Naive thymus-derived CD4-positive, alpha-beta T cell (primary cell): Measurements from ENCODE around the gene SELENOO. TPM values are rescaled to one million over a fixed set of nuclear protein-coding genes. Genes with fewer than 3 reads are reported as not detected.
A peak's percentile ranks its signal among the peaks of the same experiment; 100 is the strongest.

Experiments
- ATAC-seq: fragments of 150-1000 bp; cut with Tn5 transposase; 2 replicates; pipeline ENCODE4 v1.10.0; 2021; ENCODE audit warnings: mild to moderate bottlenecking, moderate library complexity
- CTCF ChIA-PET: fragments of 350-600 bp; sonication (Branson Sonifier 250); formaldehyde crosslinking; loops from one replicate; lab custom pipeline; 2021; ENCODE audit warnings: antibody characterized with exemption; lab: Charles Lee
- POLR2A ChIA-PET: fragments of 350-600 bp; sonication (Branson Sonifier 250); formaldehyde crosslinking; loops from one replicate; lab custom pipeline; 2021; ENCODE audit warnings: antibody characterized with exemption, inconsistent platforms; lab: Charles Lee
- DNase-seq, 9 donors: peaks; one replicate each; pipeline versions ENCODE4 v3.0.0 to v3.0.0-alpha.2; 2020 to 2022; ENCODE audit warnings: mixed read lengths in 1 of 9
- H3K27ac ChIP-seq: one replicate; pipeline ENCODE4 v1.7.0; 2013; ENCODE audit warnings: mild to moderate bottlenecking, low read depth, low read length, moderate library complexity
- H3K27me3 ChIP-seq, 2 donors: one replicate each; pipeline ENCODE4 v1.7.0; 2013; ENCODE audit warnings: low read length in 2 of 2, mild to moderate bottlenecking in 2 of 2, moderate library complexity in 2 of 2; ENCODE audit not compliant: control insufficient read depth in 2 of 2, insufficient read depth in 2 of 2
- H3K36me3 ChIP-seq, 3 experiments: 1 replicate in 2 of 3; 2 replicates in 1 of 3; pipeline ENCODE4 v1.7.0; 2013; ENCODE audit warnings: low read length in 3 of 3, mild to moderate bottlenecking in 3 of 3, moderate library complexity in 1 of 3; ENCODE audit not compliant: insufficient read depth in 3 of 3, control insufficient read depth in 2 of 3
- H3K4me1 ChIP-seq, 2 donors: one replicate each; pipeline ENCODE4 v1.7.0; 2013; ENCODE audit warnings: low read length in 2 of 2, mild to moderate bottlenecking in 2 of 2, moderate library complexity in 1 of 2; ENCODE audit not compliant: control insufficient read depth in 2 of 2, insufficient read depth in 2 of 2
- H3K4me3 ChIP-seq: 2 replicates; pipeline ENCODE4 v1.7.0; 2013; ENCODE audit warnings: mild to moderate bottlenecking, low read length
- H3K9me3 ChIP-seq, 3 experiments: 1 replicate in 2 of 3; 2 replicates in 1 of 3; pipeline ENCODE4 v1.7.0; 2013; ENCODE audit warnings: low read length in 3 of 3; ENCODE audit not compliant: control insufficient read depth in 2 of 3
- H3K27ac Mint-ChIP-seq, 9 donors: one replicate each; pipeline ENCODE4 v1.8.0; 2020 to 2022; ENCODE audit warnings: mixed read lengths in 9 of 9, mild to moderate bottlenecking in 8 of 9, moderate library complexity in 5 of 9, inconsistent platforms in 2 of 9
- H3K27me3 Mint-ChIP-seq, 5 donors: one replicate each; pipeline ENCODE4 v1.8.0; 2021 to 2022; ENCODE audit warnings: mixed read lengths in 5 of 5, mild to moderate bottlenecking in 1 of 5
- H3K36me3 Mint-ChIP-seq, 5 donors: one replicate each; pipeline ENCODE4 v1.8.0; 2020 to 2022; ENCODE audit warnings: mixed read lengths in 5 of 5, mild to moderate bottlenecking in 3 of 5, inconsistent platforms in 1 of 5
- H3K4me1 Mint-ChIP-seq, 7 donors: one replicate each; pipeline ENCODE4 v1.8.0; 2020 to 2022; ENCODE audit warnings: mixed read lengths in 7 of 7, mild to moderate bottlenecking in 3 of 7, inconsistent platforms in 1 of 7
- H3K4me3 Mint-ChIP-seq, 10 donors: one replicate each; pipeline ENCODE4 v1.8.0; 2020 to 2022; ENCODE audit warnings: mild to moderate bottlenecking in 10 of 10, mixed read lengths in 10 of 10, moderate library complexity in 6 of 10, inconsistent platforms in 2 of 10
- H3K9me3 Mint-ChIP-seq, 11 donors: one replicate each; pipeline ENCODE4 v1.8.0; 2020 to 2022; ENCODE audit warnings: mixed read lengths in 11 of 11, mild to moderate bottlenecking in 4 of 11, inconsistent platforms in 1 of 11, moderate library complexity in 1 of 11
- intact Hi-C, 2 donors: fragments of 100-400 bp; cut with micrococcal nuclease; formaldehyde crosslinking; loops; one replicate each; pipeline ENCODE4 v1.15.1; 2023
- polyA plus RNA-seq, 2 donors: library from polyadenylated mRNA; unstranded; fragments of 300-500 nt; fragmentation: Illumina TruSeq; gene quantifications; one replicate each; pipeline ENCODE4 v1.2.3, GENCODE V29; 2021
- total RNA-seq, 6 experiments: library from RNA in 5 of 6; stranded (reverse) in 5 of 6; gene quantifications; 1 replicate in 5 of 6; 2 replicates in 1 of 6; pipeline ENCODE4 v1.2.3 and lab custom pipeline; 2021 to 2026

SELENOO gene
- total and polyA plus RNA-seq, 7 experiments from 2014 or later: 3.4 to 36.6 (median 30.6) TPM

DNA sequence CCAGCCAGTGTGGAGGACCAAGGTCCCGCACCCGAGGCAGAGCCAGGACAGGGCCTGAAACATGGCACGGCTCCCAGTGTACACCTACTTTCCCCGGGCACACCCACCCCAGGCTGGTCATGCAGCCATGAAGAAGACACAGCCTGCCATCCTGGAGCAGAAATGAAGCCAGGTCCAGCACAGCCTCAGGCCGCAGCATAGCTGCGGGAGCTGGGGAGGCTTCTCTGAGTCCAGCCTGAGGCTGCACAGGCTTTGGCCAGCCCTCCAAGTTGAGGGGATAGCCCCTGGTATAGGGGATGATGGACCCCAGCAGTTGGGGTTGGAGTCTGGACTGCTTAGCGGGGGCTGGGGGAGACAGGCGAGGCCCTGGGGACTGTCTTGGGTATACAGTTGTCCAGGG lies 53.1 kb downstream of the SELENOO start:
- Histone ChIP-seq H3K4me3 (no peak overlapping the region), H3K4me1 (peaks cover 15 to 24% of the 10 kb centered on the region in 2 donors), H3K27me3 (no peaks in the 10 kb centered on the region), H3K9me3 (no peaks in the 10 kb centered on the region), H3K36me3 (peaks cover 0 to 5% (median 0%) of the 10 kb centered on the region in 3 experiments), H3K27ac (no peak overlapping the region)
- ATAC-seq (no peak), DNase-seq (no peak)
- H3K27ac Mint-ChIP-seq: peak overlapping the region in 1 of 9 donors; percentile 65
- H3K36me3 Mint-ChIP-seq: peaks cover 0 to 1% (median 0%) of the 10 kb centered on the region in 5 donors
- CTCF ChIA-PET: interaction anchor here (1.8 kb wide), 1 partner anchor 80 kb away, joined by 4 read pairs; no protein-coding TSS in a partner anchor
- intact Hi-C loops: loop anchor here (5.0 kb wide), 2 partner anchors 58 to 273 kb away; partner anchors contain the start of gene SCO2 (in 1 of the 2)
- peaks cover 0 to 10% (median 0%) of the 10 kb centered on the region in 5 donors for H3K27me3 Mint-ChIP-seq
- H3K9me3 Mint-ChIP-seq: no peaks in the 10 kb centered on the region
- peaks cover 0 to 15% (median 6%) of the 10 kb centered on the region in 7 donors for H3K4me1 Mint-ChIP-seq
- POLR2A ChIA-PET: no interaction called here
- H3K4me3 Mint-ChIP-seq: no peak overlapping the region

DNA sequence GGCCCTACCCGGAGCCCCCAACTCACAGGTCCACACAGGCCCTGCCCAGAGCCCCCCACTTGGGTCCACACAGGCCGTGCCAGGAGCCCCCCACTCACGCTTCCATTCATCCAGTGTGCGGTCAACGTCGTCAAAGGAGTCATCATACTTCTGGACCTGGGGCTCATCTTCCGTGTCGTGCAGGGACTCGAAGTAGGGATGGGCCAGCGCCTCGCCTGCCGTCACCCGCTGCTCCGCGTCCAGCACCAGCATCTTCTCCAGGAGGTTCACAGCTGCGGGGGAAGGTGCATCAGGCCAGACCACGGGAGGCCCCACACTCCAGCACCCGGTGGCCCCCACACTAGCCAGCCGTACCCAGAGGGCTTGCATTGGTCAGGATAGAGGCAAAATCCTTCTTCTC lies 54.3 kb downstream of the SELENOO start:
- Histone ChIP-seq H3K36me3 (no peaks in the 10 kb centered on the region), H3K9me3 (no peaks in the 10 kb centered on the region), H3K27ac (no peak overlapping the region), H3K4me3 (no peak overlapping the region), H3K27me3 (no peaks in the 10 kb centered on the region), H3K4me1 (peaks cover 6 to 15% of the 10 kb centered on the region in 2 donors)
- no peak for ATAC-seq
- no peaks in the 10 kb centered on the region for H3K9me3 Mint-ChIP-seq
- H3K4me3 Mint-ChIP-seq: no peak overlapping the region
- peaks cover 0 to 9% (median 4%) of the 10 kb centered on the region in 7 donors for H3K4me1 Mint-ChIP-seq
- peaks cover 0 to 1% (median 0%) of the 10 kb centered on the region in 5 donors for H3K36me3 Mint-ChIP-seq
- CTCF ChIA-PET: interaction anchor here (0.6 to 1.1 kb wide), 2 partner anchors 73 to 365 kb away, joined by 3 read pairs; no protein-coding TSS in a partner anchor
- POLR2A ChIA-PET: interaction anchor here (0.9 kb wide), 1 partner anchor 245 kb away, joined by 5 read pairs; no protein-coding TSS in a partner anchor
- no peak for DNase-seq
- H3K27me3 Mint-ChIP-seq: peaks cover 0 to 13% (median 0%) of the 10 kb centered on the region in 5 donors
- intact Hi-C loops: no loop called here
- H3K27ac Mint-ChIP-seq: peak overlapping the region in 1 of 9 donors; percentile 43

DNA sequence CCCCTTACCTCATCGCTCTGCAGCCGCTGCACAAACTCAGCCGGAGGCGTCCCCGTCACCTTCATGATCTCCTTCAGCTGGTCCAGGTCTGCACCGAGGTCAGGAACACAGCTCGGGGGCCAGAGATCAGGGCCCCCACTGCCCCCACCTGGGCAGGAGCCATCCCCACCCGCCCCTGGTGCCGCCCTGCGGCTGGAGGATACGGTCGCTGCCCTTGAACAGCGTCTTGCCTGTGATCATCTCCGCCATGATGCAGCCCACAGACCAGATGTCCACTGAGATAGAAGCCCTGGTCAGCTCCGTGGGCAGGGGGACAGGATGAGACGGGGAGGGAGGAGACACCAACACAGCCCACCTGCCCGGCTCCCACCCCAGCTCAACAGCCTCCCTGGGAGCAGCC lies 54.8 kb downstream of the SELENOO start:
- Mint-ChIP-seq H3K9me3 (no peaks in the 10 kb centered on the region), H3K4me1 (peaks cover 0 to 5% (median 0%) of the 10 kb centered on the region in 7 donors), H3K36me3 (peaks cover 0 to 1% (median 0%) of the 10 kb centered on the region in 5 donors), H3K27me3 (peaks cover 0 to 13% (median 0%) of the 10 kb centered on the region in 5 donors), H3K27ac (no peak overlapping the region), H3K4me3 (no peak overlapping the region)
- no peak overlapping the region for H3K27ac ChIP-seq
- intact Hi-C loops: no loop called here
- CTCF ChIA-PET: interaction anchor here (0.6 to 1.1 kb wide), 3 partner anchors 14 to 365 kb away, joined by 3 read pairs; no protein-coding TSS in a partner anchor
- H3K9me3 ChIP-seq: no peaks in the 10 kb centered on the region
- no peak for DNase-seq
- no peaks in the 10 kb centered on the region for H3K27me3 ChIP-seq
- POLR2A ChIA-PET: interaction anchor here (0.9 to 1.2 kb wide), 2 partner anchors 86 to 244 kb away, joined by 4 to 5 read pairs; no protein-coding TSS in a partner anchor
- no peak for ATAC-seq
- no peaks in the 10 kb centered on the region for H3K36me3 ChIP-seq
- peaks cover 1 to 12% of the 10 kb centered on the region in 2 donors for H3K4me1 ChIP-seq
- no peak overlapping the region for H3K4me3 ChIP-seq

DNA sequence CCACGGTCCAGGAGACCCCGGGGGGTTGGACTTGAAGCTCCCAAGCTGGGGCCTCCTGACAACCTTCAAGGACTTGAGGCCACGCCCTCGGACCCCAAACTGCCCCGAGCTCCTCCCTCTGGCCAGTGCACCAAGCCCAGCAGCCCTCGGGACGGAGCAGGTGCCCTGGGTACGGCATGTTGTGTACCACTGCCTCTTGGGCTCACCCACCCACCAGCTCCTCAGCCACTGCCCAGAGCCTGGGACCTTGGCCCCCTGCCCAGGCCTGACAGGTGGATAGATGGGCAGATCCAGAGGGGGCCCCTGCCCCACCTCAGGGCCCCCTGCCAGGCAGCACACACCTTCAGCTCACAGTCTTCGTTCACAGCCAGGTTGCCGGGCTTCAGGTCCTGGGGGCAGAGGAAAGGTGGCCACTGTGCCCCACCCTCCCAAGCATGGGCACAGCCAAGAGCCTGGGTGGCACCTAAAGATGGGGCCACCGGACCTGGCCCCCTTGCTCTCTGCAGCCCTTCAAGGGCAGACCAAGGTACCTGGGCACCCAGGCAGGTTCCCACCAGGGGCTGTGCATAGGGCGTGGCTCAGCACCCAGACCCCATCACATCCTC lies 55.5 kb downstream of the SELENOO start:
- DNase-seq (no peak), ATAC-seq (no peak)
- peaks cover 0 to 5% (median 0%) of the 10 kb centered on the region in 7 donors for H3K4me1 Mint-ChIP-seq
- no peak overlapping the region for H3K27ac Mint-ChIP-seq
- no peaks in the 10 kb centered on the region for H3K9me3 ChIP-seq
- POLR2A ChIA-PET: interaction anchor here (1.2 kb wide), 1 partner anchor 86 kb away, joined by 4 read pairs; no protein-coding TSS in a partner anchor
- H3K9me3 Mint-ChIP-seq: no peaks in the 10 kb centered on the region
- H3K36me3 Mint-ChIP-seq: no peaks in the 10 kb centered on the region
- no peaks in the 10 kb centered on the region for H3K36me3 ChIP-seq
- no peak overlapping the region for H3K4me3 Mint-ChIP-seq
- CTCF ChIA-PET: interaction anchor here (0.9 kb wide), 1 partner anchor 13 kb away, joined by 3 read pairs; no protein-coding TSS in a partner anchor
- H3K27ac ChIP-seq: no peak overlapping the region
- H3K27me3 ChIP-seq: no peaks in the 10 kb centered on the region
- intact Hi-C loops: no loop called here
- H3K27me3 Mint-ChIP-seq: peaks cover 0 to 13% (median 0%) of the 10 kb centered on the region in 5 donors
- H3K4me1 ChIP-seq: peaks cover 0 to 11% of the 10 kb centered on the region in 2 donors
- no peak overlapping the region for H3K4me3 ChIP-seq

DNA sequence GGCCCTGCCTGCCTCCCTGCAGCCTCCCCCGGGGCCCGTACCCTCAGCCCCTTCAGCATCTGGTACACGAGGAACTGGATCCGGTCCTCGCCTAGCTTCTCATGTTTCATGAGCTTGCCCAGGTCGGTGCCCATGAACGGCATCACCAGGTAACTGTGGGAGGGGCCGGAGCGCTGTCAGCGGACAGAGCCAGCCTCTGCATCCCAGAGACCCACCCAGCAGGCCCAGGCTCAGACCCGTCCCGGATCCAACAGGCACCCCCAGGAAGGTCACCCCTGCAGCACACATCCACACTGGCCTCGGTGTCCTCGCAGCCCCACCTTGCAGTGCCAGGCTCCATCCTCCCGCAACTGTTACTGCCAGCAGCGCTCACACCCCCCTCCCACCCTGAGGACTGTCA lies 56.2 kb downstream of the SELENOO start:
- Histone ChIP-seq H3K36me3 (no peaks in the 10 kb centered on the region), H3K27me3 (no peaks in the 10 kb centered on the region), H3K27ac (no peak overlapping the region), H3K9me3 (no peaks in the 10 kb centered on the region), H3K4me3 (no peak overlapping the region), H3K4me1 (peaks cover 0 to 4% of the 10 kb centered on the region in 2 donors)
- ATAC-seq: no peak
- intact Hi-C loops: no loop called here
- no peak overlapping the region for H3K4me3 Mint-ChIP-seq
- ChIA-PET POLR2A (no interaction called here), CTCF (no interaction called here)
- H3K36me3 Mint-ChIP-seq: no peaks in the 10 kb centered on the region
- no peak for DNase-seq
- H3K27ac Mint-ChIP-seq: no peak overlapping the region
- H3K9me3 Mint-ChIP-seq: no peaks in the 10 kb centered on the region
- peaks cover under 1 to 15% (median 2%) of the 10 kb centered on the region in 5 donors for H3K27me3 Mint-ChIP-seq
- peaks cover 0 to 5% (median 2%) of the 10 kb centered on the region in 7 donors for H3K4me1 Mint-ChIP-seq

DNA sequence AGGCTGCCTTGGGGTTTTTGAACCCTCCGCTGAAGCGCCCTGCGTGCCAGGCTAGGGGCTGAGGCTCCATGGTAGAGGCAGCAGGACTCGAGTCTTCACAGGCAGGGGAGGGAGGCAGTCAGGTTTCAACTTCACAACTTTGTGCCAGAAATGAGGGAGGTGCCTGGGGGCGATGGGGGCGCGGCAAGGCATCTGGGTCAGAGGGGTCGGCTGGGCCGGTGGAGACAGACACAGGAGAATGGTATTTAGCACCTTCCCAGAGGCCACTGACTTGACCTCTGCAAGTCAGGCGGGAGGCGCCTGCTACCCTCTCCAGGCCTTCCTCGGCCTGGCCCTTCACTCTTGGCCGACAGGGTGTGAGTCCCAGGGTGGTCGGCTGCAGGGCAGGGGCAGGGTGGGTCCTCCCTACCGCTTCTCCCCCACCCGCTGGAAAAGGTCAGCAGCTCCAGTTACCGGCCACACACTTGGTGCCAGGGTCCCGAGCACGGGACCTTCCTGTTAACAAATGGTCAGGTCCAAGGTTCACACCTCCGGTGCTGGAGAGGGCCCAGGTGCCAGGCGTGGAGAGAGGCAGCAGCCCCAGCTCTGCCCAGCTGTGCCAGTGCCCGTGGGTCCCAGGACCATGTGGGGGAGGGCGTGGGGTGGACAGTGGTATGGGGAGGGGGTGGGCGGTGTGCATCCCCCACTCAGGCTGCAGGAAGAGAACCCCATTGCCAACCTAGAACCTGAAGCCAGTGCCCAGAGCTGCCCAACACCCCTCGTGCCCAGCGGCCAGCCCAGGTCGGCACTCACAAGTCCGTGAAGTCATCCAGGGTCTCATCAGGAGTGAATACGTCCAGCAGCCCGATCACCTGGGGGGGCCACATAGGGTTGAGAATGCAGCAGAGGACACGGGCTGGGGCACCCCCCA lies 56.9 kb downstream of the SELENOO start:
- peaks cover 0 to 1% of the 10 kb centered on the region in 2 donors for H3K27me3 ChIP-seq
- no peak for DNase-seq
- H3K27ac ChIP-seq: no peak overlapping the region
- H3K27ac Mint-ChIP-seq: peak overlapping the region in 1 of 9 donors; percentile 39
- no peaks in the 10 kb centered on the region for H3K9me3 Mint-ChIP-seq
- H3K27me3 Mint-ChIP-seq: peaks cover 4 to 21% (median 8%) of the 10 kb centered on the region in 5 donors
- ChIA-PET CTCF (no interaction called here), POLR2A (no interaction called here)
- intact Hi-C loops: no loop called here
- H3K4me1 Mint-ChIP-seq: peaks cover 0 to 8% (median 6%) of the 10 kb centered on the region in 7 donors
- H3K4me3 Mint-ChIP-seq: no peak overlapping the region
- peaks cover 0 to 4% of the 10 kb centered on the region in 2 donors for H3K4me1 ChIP-seq
- no peak overlapping the region for H3K4me3 ChIP-seq
- ATAC-seq: no peak
- H3K9me3 ChIP-seq: no peaks in the 10 kb centered on the region
- H3K36me3 Mint-ChIP-seq: no peaks in the 10 kb centered on the region
- H3K36me3 ChIP-seq: no peaks in the 10 kb centered on the region
